Mononuclear cell (primary cell): ENCODE data around the gene LKAAEAR1. TPM values are rescaled to one million over a fixed set of nuclear protein-coding genes. Genes with fewer than 3 reads are reported as not detected.
A peak's percentile ranks its signal among the peaks of the same experiment; 100 is the strongest.

Experiments
- H3K27me3 ChIP-seq: 2 replicates; pipeline ENCODE4 v1.6.0; 2011; ENCODE audit warnings: low read length, control low read depth; ENCODE audit not compliant: insufficient read depth
- H3K4me1 ChIP-seq: 2 replicates; pipeline ENCODE4 v1.5.1; 2011; ENCODE audit warnings: mild to moderate bottlenecking, low read length, control low read depth; ENCODE audit not compliant: insufficient read depth
- H3K4me3 ChIP-seq: 2 replicates; pipeline ENCODE4 v1.5.1; 2011; ENCODE audit warnings: mild to moderate bottlenecking, low read length, moderate library complexity
- H3K9me3 ChIP-seq: 2 replicates; pipeline ENCODE4 v1.5.1; 2011; ENCODE audit warnings: low read depth, mild to moderate bottlenecking, control low read depth, low read length
- total RNA-seq: library from RNA; depleted of rRNA; stranded (reverse); fragments of >200 nt; gene quantifications from one replicate; pipeline ENCODE4 v1.2.3, GENCODE V29; 2012

The LKAAEAR1 gene
- total RNA-seq, 1 donor = 0.42 TPM

- peaks cover 26% of the 10 kb centered on the region for H3K27me3 ChIP-seq
- no peaks in the 10 kb centered on the region for H3K9me3 ChIP-seq
- H3K4me3 ChIP-seq = peak overlapping the region; percentile 44
- H3K4me1 ChIP-seq = peaks cover 71% of the 10 kb centered on the region
Measured at GRCh38 chr20:64038565-64039292, 45.5 kb downstream of the LKAAEAR1 start.

GRCh38 chr20:64038224-64038564 lies 46.0 kb downstream of the LKAAEAR1 start:
- Histone ChIP-seq H3K9me3 (no peaks in the 10 kb centered on the region), H3K27me3 (peaks cover 26% of the 10 kb centered on the region), H3K4me3 (peak overlapping the region; percentile 44), H3K4me1 (peaks cover 71% of the 10 kb centered on the region)

GRCh38 chr20:64037498-64038213 lies 46.5 kb downstream of the LKAAEAR1 start:
- Histone ChIP-seq H3K9me3 (no peaks in the 10 kb centered on the region), H3K27me3 (peaks cover 26% of the 10 kb centered on the region), H3K4me1 (peaks cover 71% of the 10 kb centered on the region), H3K4me3 (no peak overlapping the region)

GRCh38 chr20:64037199-64037497 lies 47.0 kb downstream of the LKAAEAR1 start:
- Histone ChIP-seq H3K27me3 (peaks cover 26% of the 10 kb centered on the region), H3K4me3 (no peak overlapping the region), H3K9me3 (no peaks in the 10 kb centered on the region), H3K4me1 (peaks cover 68% of the 10 kb centered on the region)

- peaks cover 63% of the 10 kb centered on the region for H3K4me1 ChIP-seq
- no peaks in the 10 kb centered on the region for H3K9me3 ChIP-seq
- no peak overlapping the region for H3K4me3 ChIP-seq
- peaks cover 23% of the 10 kb centered on the region for H3K27me3 ChIP-seq
Measured at GRCh38 chr20:64036346-64037198, 47.6 kb downstream of the LKAAEAR1 start.

- peaks cover 58% of the 10 kb centered on the region for H3K4me1 ChIP-seq
- no peak within 1 kb of the TSS for H3K4me3 ChIP-seq
- peaks cover 18% of the 10 kb centered on the region for H3K27me3 ChIP-seq
- no peaks in the 10 kb centered on the region for H3K9me3 ChIP-seq
Measured at GRCh38 chr20:64035933-64036345, 48.3 kb downstream of the LKAAEAR1 start, which contains the start of gene C20orf204. Gene C20orf204 (plus strand): TSS chr20:64036182. CDS start chr20:64036324, 142 bp downstream.

GRCh38 chr20:64035066-64035932 lies 48.9 kb downstream of the LKAAEAR1 start:
- Histone ChIP-seq H3K27me3 (peaks cover 16% of the 10 kb centered on the region), H3K9me3 (no peaks in the 10 kb centered on the region), H3K4me3 (no peak overlapping the region), H3K4me1 (peaks cover 55% of the 10 kb centered on the region)

- peaks cover 46% of the 10 kb centered on the region for H3K4me1 ChIP-seq
- no peaks in the 10 kb centered on the region for H3K9me3 ChIP-seq
- H3K27me3 ChIP-seq = peaks cover 10% of the 10 kb centered on the region
- no peak overlapping the region for H3K4me3 ChIP-seq
Measured at GRCh38 chr20:64033981-64034493, 50.2 kb downstream of the LKAAEAR1 start.

Other genes with a start within 250 kb of the LKAAEAR1 start
- not detected for gene ABHD16B, start 222.9 kb downstream of the LKAAEAR1 start, total RNA-seq
- gene TPD52L2, start 219.1 kb downstream of the LKAAEAR1 start, total RNA-seq = 54.8 TPM
- gene DNAJC5, start 189.3 kb downstream of the LKAAEAR1 start, total RNA-seq = 26.0 TPM
- gene UCKL1, start 128.0 kb downstream of the LKAAEAR1 start, total RNA-seq = 16.9 TPM
- gene ZNF512B, start 114.5 kb downstream of the LKAAEAR1 start, total RNA-seq = 5.5 TPM
- gene SAMD10, start 104.8 kb downstream of the LKAAEAR1 start, total RNA-seq = 2.3 TPM
- 36.6 TPM for gene PRPF6, start 103.3 kb downstream of the LKAAEAR1 start, total RNA-seq
- 2.9 TPM for gene C20orf204, start 48.2 kb downstream of the LKAAEAR1 start, total RNA-seq
- not detected for gene SOX18, start 34.8 kb downstream of the LKAAEAR1 start, total RNA-seq
- 6.0 TPM for gene TCEA2, start 21.2 kb downstream of the LKAAEAR1 start, total RNA-seq
- gene RGS19, start 4.9 kb downstream of the LKAAEAR1 start, total RNA-seq = 33.6 TPM
- gene OPRL1, start 4.3 kb downstream of the LKAAEAR1 start, total RNA-seq = 1.3 TPM
- gene NPBWR2, start 23.2 kb upstream of the LKAAEAR1 start, total RNA-seq = not detected
- gene MYT1, start 80.1 kb upstream of the LKAAEAR1 start, total RNA-seq = not detected
- gene PCMTD2, start 171.3 kb upstream of the LKAAEAR1 start, total RNA-seq = 57.8 TPM